HEK293T (cell line): ENCODE results near the gene SLC47A1.

Experiments
- ARNT ChIP-seq: fragments of 450-650 bp; IDR thresholded peaks from 2 replicates; pipeline ENCODE4 v1.6.1; 2017; ENCODE audit warnings: mild to moderate bottlenecking
- FOXK2 ChIP-seq: fragments of 450-650 bp; IDR thresholded peaks from 2 replicates; pipeline ENCODE4 v1.6.1; 2016; ENCODE audit warnings: mild to moderate bottlenecking
- LEF1 ChIP-seq: fragments of 450-650 bp; IDR thresholded peaks from 2 replicates; pipeline ENCODE4 v1.6.1; 2017; ENCODE audit warnings: mild to moderate bottlenecking, borderline replicate concordance
- SP1 ChIP-seq: fragments of 450-650 bp; IDR thresholded peaks from 2 replicates; pipeline ENCODE4 v1.6.1; 2017
- SUZ12 ChIP-seq: fragments of 450-650 bp; IDR thresholded peaks from 2 replicates; pipeline ENCODE4 v1.6.1; 2016; ENCODE audit warnings: mild to moderate bottlenecking
- TARDBP ChIP-seq: fragments of 450-650 bp; IDR thresholded peaks from 2 replicates; pipeline ENCODE4 v1.6.1; 2016
- TF ChIP-seq, protein P1 (sequence below): fragments of 450-650 bp; IDR thresholded peaks from 2 replicates; pipeline ENCODE4 v1.6.1; 2016

DNA sequence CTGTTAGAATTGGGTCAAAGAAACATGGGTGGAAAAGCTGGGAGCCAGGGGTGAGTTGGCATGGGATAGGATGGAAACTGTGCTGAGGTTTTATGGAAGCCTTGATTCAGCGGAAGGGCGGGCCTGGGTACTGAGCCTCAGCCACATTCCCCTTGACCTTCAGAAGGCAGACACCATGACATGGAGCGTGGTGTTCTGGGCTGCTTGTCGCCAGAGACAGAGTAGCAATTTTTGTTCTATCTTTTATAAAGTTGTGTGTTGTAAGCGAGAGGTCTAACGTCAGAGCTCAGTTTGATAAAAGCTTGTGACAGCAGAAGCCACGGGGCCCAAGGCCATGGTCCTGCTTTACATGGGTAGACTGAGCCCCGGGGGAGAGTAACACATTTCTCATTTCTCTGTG, 50.2 kb downstream of the SLC47A1 start:
- TF ChIP-seq, protein P1, sequence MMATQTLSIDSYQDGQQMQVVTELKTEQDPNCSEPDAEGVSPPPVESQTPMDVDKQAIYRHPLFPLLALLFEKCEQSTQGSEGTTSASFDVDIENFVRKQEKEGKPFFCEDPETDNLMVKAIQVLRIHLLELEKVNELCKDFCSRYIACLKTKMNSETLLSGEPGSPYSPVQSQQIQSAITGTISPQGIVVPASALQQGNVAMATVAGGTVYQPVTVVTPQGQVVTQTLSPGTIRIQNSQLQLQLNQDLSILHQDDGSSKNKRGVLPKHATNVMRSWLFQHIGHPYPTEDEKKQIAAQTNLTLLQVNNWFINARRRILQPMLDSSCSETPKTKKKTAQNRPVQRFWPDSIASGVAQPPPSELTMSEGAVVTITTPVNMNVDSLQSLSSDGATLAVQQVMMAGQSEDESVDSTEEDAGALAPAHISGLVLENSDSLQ: no peak
- TF ChIP-seq SUZ12 (no peak), TARDBP (no peak), FOXK2 (no peak), SP1 (no peak), ARNT (no peak), LEF1 (no peak)
